IMR-90 (cell line): ENCODE data around the gene NET1. TPM values are rescaled to one million over a fixed set of nuclear protein-coding genes. Genes with fewer than 3 reads are reported as not detected.
A peak's percentile ranks its signal among the peaks of the same experiment; 100 is the strongest.

Experiments used
- ATAC-seq: fragments of 200-7000 bp; cut with Tn5 transposase; 2 replicates; pipeline ENCODE4 v1.9.1; 2020; ENCODE audit warnings: low read depth, mild to moderate bottlenecking, moderate library complexity
- BruUV-seq: library from RNA; stranded (reverse); fragments of 400-500 nt; replicated peaks from 2 replicates; lab custom pipeline; 2021; lab: Mats Ljungman, UMichigan
- CTCF ChIA-PET: fragments of 300-600 bp; formaldehyde crosslinking; extraction: SDS; loops from one replicate; lab custom pipeline; 2021; ENCODE audit warnings: antibody characterized with exemption; lab: Yijun Ruan, JAX
- POLR2A ChIA-PET: fragments of 300-600 bp; sonication (Branson Sonifier 250); formaldehyde crosslinking; loops from one replicate; lab custom pipeline; 2022; ENCODE audit warnings: antibody characterized with exemption; ENCODE audit not compliant: unreplicated experiment; lab: Charles Lee
- DNase-seq: peaks from one replicate; pipeline ENCODE4 v3.0.0; 2013
- H2AFZ ChIP-seq: replicated peaks from 2 replicates; pipeline ENCODE3; 2013; ENCODE audit warnings: low read length, mild to moderate bottlenecking; ENCODE audit not compliant: poor library complexity
- H2AK5ac ChIP-seq: 2 replicates; pipeline ENCODE4 v1.6.1; 2013; ENCODE audit warnings: low read depth, low read length, inconsistent platforms
- H2AK9ac ChIP-seq: replicated peaks from 2 replicates; pipeline ENCODE3; 2013; ENCODE audit warnings: mild to moderate bottlenecking, low read depth, low read length, moderate library complexity; ENCODE audit not compliant: poor library complexity
- H2BK120ac ChIP-seq: 2 replicates; pipeline ENCODE4 v1.6.1; 2013; ENCODE audit warnings: low read depth, low read length, inconsistent platforms
- H2BK15ac ChIP-seq: 3 replicates; pipeline ENCODE4 v1.6.1; 2013; ENCODE audit warnings: low read depth, low read length, inconsistent platforms
- H2BK20ac ChIP-seq: 2 replicates; pipeline ENCODE4 v1.6.1; 2013; ENCODE audit warnings: low read depth, mild to moderate bottlenecking, inconsistent platforms, low read length, moderate library complexity
- H2BK5ac ChIP-seq: 2 replicates; pipeline ENCODE4 v1.6.1; 2013; ENCODE audit warnings: mild to moderate bottlenecking, low read depth, low read length, inconsistent platforms; ENCODE audit not compliant: poor library complexity, severe bottlenecking
- H3K14ac ChIP-seq: replicated peaks from 2 replicates; pipeline ENCODE4 v1.6.1; 2013; ENCODE audit warnings: low read depth, low read length, inconsistent platforms
- H3K18ac ChIP-seq: 2 replicates; pipeline ENCODE4 v1.6.1; 2013; ENCODE audit warnings: low read depth, low read length, control low read depth
- H3K23ac ChIP-seq: 2 replicates; pipeline ENCODE4 v1.6.1; 2013; ENCODE audit warnings: low read depth, low read length, inconsistent platforms
- H3K27ac ChIP-seq: 2 replicates; pipeline ENCODE4 v1.5.1; 2013; ENCODE audit warnings: mild to moderate bottlenecking, control low read depth, low read length; ENCODE audit not compliant: insufficient read depth
- H3K27me3 ChIP-seq: 2 replicates; pipeline ENCODE4 v1.6.1; 2013; ENCODE audit warnings: low read length; ENCODE audit not compliant: control insufficient read depth, insufficient read depth
- H3K36me3 ChIP-seq: 2 replicates; pipeline ENCODE4 v1.6.1; 2013; ENCODE audit warnings: low read length, mixed read lengths; ENCODE audit not compliant: control insufficient read depth, insufficient read depth
- H3K4ac ChIP-seq: 2 replicates; pipeline ENCODE4 v1.6.1; 2013; ENCODE audit warnings: low read depth, low read length, inconsistent platforms
- H3K4me1 ChIP-seq: 2 replicates; pipeline ENCODE4 v1.6.1; 2013; ENCODE audit warnings: low read length, mixed read lengths; ENCODE audit not compliant: control insufficient read depth, insufficient read depth
- H3K4me2 ChIP-seq: 2 replicates; pipeline ENCODE4 v1.6.1; 2013; ENCODE audit warnings: low read depth, mild to moderate bottlenecking, control low read depth, low read length, moderate library complexity
- H3K4me3 ChIP-seq: 2 replicates; pipeline ENCODE4 v1.5.1; 2013; ENCODE audit warnings: low read depth, mild to moderate bottlenecking, control low read depth, low read length, moderate library complexity; ENCODE audit not compliant: insufficient read depth
- H3K56ac ChIP-seq: 2 replicates; pipeline ENCODE4 v1.6.1; 2013; ENCODE audit warnings: low read length, inconsistent platforms; ENCODE audit not compliant: insufficient read depth; ENCODE audit errors: extremely low read depth
- H3K79me1 ChIP-seq, 2 experiments: 2 replicates each; pipeline ENCODE4 v1.6.1; 2013; ENCODE audit warnings: low read length in 2 of 2, inconsistent platforms in 1 of 2, low read depth in 1 of 2
- H3K9ac ChIP-seq: 2 replicates; pipeline ENCODE4 v1.6.1; 2013; ENCODE audit warnings: low read depth, low read length, control low read depth
- H3K9me1 ChIP-seq: 2 replicates; pipeline ENCODE4 v1.6.1; 2013; ENCODE audit warnings: low read length, inconsistent platforms; ENCODE audit not compliant: insufficient read depth
- H3K9me3 ChIP-seq: 2 replicates; pipeline ENCODE4 v1.6.1; 2013; ENCODE audit warnings: low read length; ENCODE audit not compliant: control insufficient read depth, insufficient read depth
- H4K20me1 ChIP-seq: 2 replicates; pipeline ENCODE4 v1.6.1; 2013; ENCODE audit warnings: low read length, inconsistent platforms; ENCODE audit not compliant: insufficient read depth
- H4K5ac ChIP-seq: 2 replicates; pipeline ENCODE4 v1.6.1; 2013; ENCODE audit warnings: mild to moderate bottlenecking, low read depth, low read length, control low read depth
- H4K8ac ChIP-seq, 2 experiments: 2 replicates each; pipeline ENCODE4 v1.6.1; 2013; ENCODE audit warnings: low read depth in 2 of 2, low read length in 2 of 2, control low read depth in 1 of 2, inconsistent platforms in 1 of 2
- H4K91ac ChIP-seq: 2 replicates; pipeline ENCODE4 v1.6.1; 2013; ENCODE audit warnings: low read depth, low read length, inconsistent platforms; ENCODE audit not compliant: insufficient read depth
- BHLHE40 ChIP-seq: fragments of 150-350 bp; IDR thresholded peaks from 2 replicates; pipeline ENCODE4 v1.6.1; 2016; ENCODE audit warnings: mild to moderate bottlenecking, low read depth, low read length
- CEBPB ChIP-seq: IDR thresholded peaks from 2 replicates; pipeline ENCODE4 v1.6.1; 2012; ENCODE audit warnings: low read depth, low read length, improper control_type of control experiment
- CHD1 ChIP-seq: IDR thresholded peaks from 2 replicates; pipeline ENCODE4 v1.6.1; 2012; ENCODE audit warnings: low read depth, low read length, improper control_type of control experiment
- MAZ ChIP-seq: IDR thresholded peaks from 2 replicates; pipeline ENCODE4 v1.6.1; 2012; ENCODE audit warnings: low read depth, mild to moderate bottlenecking, low read length, improper control_type of control experiment, moderate library complexity, borderline replicate concordance
- MXI1 ChIP-seq: IDR thresholded peaks from 2 replicates; pipeline ENCODE4 v1.6.1; 2012; ENCODE audit warnings: low read depth, mild to moderate bottlenecking, low read length, moderate library complexity, borderline replicate concordance
- NFE2L2 ChIP-seq: fragments of 150-350 bp; IDR thresholded peaks from 2 replicates; pipeline ENCODE4 v1.6.1; 2016; ENCODE audit warnings: low read depth, mild to moderate bottlenecking, low read length
- POLR2A ChIP-seq: IDR thresholded peaks from 2 replicates; pipeline ENCODE4 v1.6.1; 2012; ENCODE audit warnings: mild to moderate bottlenecking, low read depth, low read length
- RAD21 ChIP-seq: IDR thresholded peaks from 2 replicates; pipeline ENCODE4 v1.6.1; 2012; ENCODE audit warnings: low read length, improper control_type of control experiment
- RCOR1 ChIP-seq: IDR thresholded peaks from 2 replicates; pipeline ENCODE4 v1.6.1; 2012; ENCODE audit warnings: mild to moderate bottlenecking, low read length, improper control_type of control experiment; ENCODE audit not compliant: insufficient replicate concordance
- RFX5 ChIP-seq: IDR thresholded peaks from 2 replicates; pipeline ENCODE4 v1.8.0; 2012; ENCODE audit warnings: low read depth, mild to moderate bottlenecking, low read length, moderate library complexity
- SMC3 ChIP-seq: fragments of 150-350 bp; IDR thresholded peaks from 2 replicates; pipeline ENCODE4 v1.6.1; 2016; ENCODE audit warnings: low read depth, mild to moderate bottlenecking, antibody characterized with exemption, low read length, moderate library complexity
- WGBS, 2 experiments: methylation state at CpG; one replicate each; pipeline versions ENCODE4 v1.1.5 to v1.1.7; 2013; ENCODE audit warnings: missing lambda C conversion rate in 2 of 2; ENCODE audit not compliant: insufficient read length in 1 of 2; ENCODE audit errors: extremely low coverage in 2 of 2; 5-methylcytosine and 5-hydroxymethylcytosine counted together
- dilution Hi-C: fragments of 300-500 bp; cut with HindIII; formaldehyde crosslinking; loops from one replicate; pipeline ENCODE4 v1.14.3; 2018; ENCODE audit warnings: low sequenced_read_pairs; ENCODE audit not compliant: unreplicated experiment
- in situ Hi-C: fragments of 300-500 bp; cut with MboI; formaldehyde crosslinking; loops from 3 replicates; pipeline ENCODE4 v1.14.3; 2019; ENCODE audit warnings: low sequenced_read_pairs, inconsistent platforms, mixed read lengths
- intact Hi-C: fragments of 100-400 bp; cut with micrococcal nuclease; formaldehyde crosslinking; loops from 2 replicates; pipeline ENCODE4 v1.10.0; 2022
- polyA plus RNA-seq, 3 experiments: library from polyadenylated mRNA; depleted of rRNA; stranded (reverse); fragments of >200 nt; gene quantifications; 2 replicates each; pipeline ENCODE4 v1.2.3, GENCODE V29; 2012; ENCODE audit warnings: low replicate concordance in 1 of 3
- total RNA-seq: library from RNA; depleted of rRNA; stranded (reverse); fragments of >200 nt; gene quantifications from 2 replicates; pipeline ENCODE4 v1.2.3, GENCODE V29; 2012
- TF ChIP-seq, protein P1 (sequence below): conservative IDR thresholded peaks from 2 replicates; pipeline ENCODE4 v1.5.1; 2012; ENCODE audit warnings: mild to moderate bottlenecking, low read depth, low read length, improper control_type of control experiment
- TF ChIP-seq, protein P2 (sequence below): fragments of 150-350 bp; IDR thresholded peaks from 2 replicates; pipeline ENCODE4 v1.6.1; 2017; ENCODE audit warnings: mild to moderate bottlenecking, antibody characterized with exemption, low read length, low read depth

NET1 gene
- total and polyA plus RNA-seq, 2 of the 4 experiments (the other 2 are of a cell fraction) = 20.0 to 54.7 TPM

DNA sequence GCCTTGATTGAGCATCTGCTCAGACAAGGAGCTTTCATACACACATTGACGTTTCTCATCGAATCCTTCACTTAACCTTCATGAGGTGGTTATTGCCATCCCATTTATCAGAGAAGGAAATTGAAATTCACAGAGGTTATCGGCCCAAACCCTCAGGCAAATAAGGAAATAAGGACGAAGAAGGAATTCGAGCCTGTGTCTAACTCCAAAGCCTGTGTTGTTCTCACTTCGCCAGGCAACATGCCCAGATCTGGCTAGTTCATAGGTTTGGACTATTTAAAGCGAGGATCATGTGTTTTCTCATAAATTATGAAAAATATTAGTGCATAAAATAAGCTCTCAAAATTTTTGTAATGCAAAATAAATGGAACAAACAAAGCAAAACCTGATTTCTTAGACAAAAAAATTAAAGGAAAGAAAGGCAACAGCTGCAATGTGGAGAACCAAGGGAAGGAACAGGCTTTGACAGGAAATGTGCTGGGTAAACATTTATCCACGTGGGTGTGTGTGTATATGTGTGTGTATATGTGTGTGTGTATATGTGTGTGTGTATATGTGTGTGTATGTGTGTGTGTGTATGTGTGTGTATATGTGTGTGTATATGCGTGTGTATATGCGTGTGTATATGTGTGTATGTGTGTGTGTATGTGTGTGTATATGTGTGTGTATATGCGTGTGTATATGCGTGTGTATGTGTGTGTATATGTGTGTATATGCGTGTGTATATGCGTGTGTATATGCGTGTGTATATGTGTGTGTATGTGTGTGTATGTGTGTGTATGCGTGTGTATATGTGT lies 42.8 kb upstream of the NET1 start:
- no peaks in the 10 kb centered on the region for H3K9me1 ChIP-seq
- 77% methylated on average over 5 of the region's 16 CpGs; no CpG with 5 or more reads in 1 of the 2 experiments for WGBS, 2 experiments
- ChIA-PET POLR2A (no interaction called here), CTCF (no interaction called here)
- no peaks in the 10 kb centered on the region for H3K36me3 ChIP-seq
- no peak for DNase-seq
- no peak overlapping the region for H2AK5ac ChIP-seq
- H2BK120ac ChIP-seq = no peak overlapping the region
- no TSS peak for BruUV-seq
- no peak overlapping the region for H3K4ac ChIP-seq
- no peaks in the 10 kb centered on the region for H3K79me1 ChIP-seq
- no peak overlapping the region for H4K91ac ChIP-seq
- intact Hi-C loops (no loop called here), dilution Hi-C loops (no loop called here), in situ Hi-C loops (no loop called here)
- no peak overlapping the region for H3K18ac ChIP-seq
- no peak overlapping the region for H2AK9ac ChIP-seq
- H3K56ac ChIP-seq = no peak overlapping the region
- H2BK20ac ChIP-seq = no peak overlapping the region
- TF ChIP-seq SMC3 = no peak
- TF ChIP-seq, protein P1, sequence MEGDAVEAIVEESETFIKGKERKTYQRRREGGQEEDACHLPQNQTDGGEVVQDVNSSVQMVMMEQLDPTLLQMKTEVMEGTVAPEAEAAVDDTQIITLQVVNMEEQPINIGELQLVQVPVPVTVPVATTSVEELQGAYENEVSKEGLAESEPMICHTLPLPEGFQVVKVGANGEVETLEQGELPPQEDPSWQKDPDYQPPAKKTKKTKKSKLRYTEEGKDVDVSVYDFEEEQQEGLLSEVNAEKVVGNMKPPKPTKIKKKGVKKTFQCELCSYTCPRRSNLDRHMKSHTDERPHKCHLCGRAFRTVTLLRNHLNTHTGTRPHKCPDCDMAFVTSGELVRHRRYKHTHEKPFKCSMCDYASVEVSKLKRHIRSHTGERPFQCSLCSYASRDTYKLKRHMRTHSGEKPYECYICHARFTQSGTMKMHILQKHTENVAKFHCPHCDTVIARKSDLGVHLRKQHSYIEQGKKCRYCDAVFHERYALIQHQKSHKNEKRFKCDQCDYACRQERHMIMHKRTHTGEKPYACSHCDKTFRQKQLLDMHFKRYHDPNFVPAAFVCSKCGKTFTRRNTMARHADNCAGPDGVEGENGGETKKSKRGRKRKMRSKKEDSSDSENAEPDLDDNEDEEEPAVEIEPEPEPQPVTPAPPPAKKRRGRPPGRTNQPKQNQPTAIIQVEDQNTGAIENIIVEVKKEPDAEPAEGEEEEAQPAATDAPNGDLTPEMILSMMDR = no peak
- TF ChIP-seq POLR2A = no peak
- no peak for TF ChIP-seq RAD21
- TF ChIP-seq CEBPB = no peak
- TF ChIP-seq NFE2L2 = no peak
- TF ChIP-seq RCOR1 = no peak
- TF ChIP-seq MAZ = no peak
- TF ChIP-seq MXI1 = no peak
- TF ChIP-seq BHLHE40 = no peak
- TF ChIP-seq RFX5 = no peak
- no peak for TF ChIP-seq CHD1
- TF ChIP-seq, protein P2, sequence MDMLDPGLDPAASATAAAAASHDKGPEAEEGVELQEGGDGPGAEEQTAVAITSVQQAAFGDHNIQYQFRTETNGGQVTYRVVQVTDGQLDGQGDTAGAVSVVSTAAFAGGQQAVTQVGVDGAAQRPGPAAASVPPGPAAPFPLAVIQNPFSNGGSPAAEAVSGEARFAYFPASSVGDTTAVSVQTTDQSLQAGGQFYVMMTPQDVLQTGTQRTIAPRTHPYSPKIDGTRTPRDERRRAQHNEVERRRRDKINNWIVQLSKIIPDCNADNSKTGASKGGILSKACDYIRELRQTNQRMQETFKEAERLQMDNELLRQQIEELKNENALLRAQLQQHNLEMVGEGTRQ = no peak
- H4K8ac ChIP-seq = no peak overlapping the region
- no peaks in the 10 kb centered on the region for H4K20me1 ChIP-seq
- peak overlapping the region; percentile 58 for H2BK5ac ChIP-seq
- no peak overlapping the region for H2BK15ac ChIP-seq
- peaks cover 2% of the 10 kb centered on the region; the same call in 1 of the 2 replicates for H3K9me3 ChIP-seq
- H3K14ac ChIP-seq = no peak overlapping the region
- no peaks in the 10 kb centered on the region for H3K4me1 ChIP-seq
- H3K9ac ChIP-seq = no peak overlapping the region
- H4K5ac ChIP-seq = no peak overlapping the region
- peaks cover 4% of the 10 kb centered on the region for H3K27me3 ChIP-seq
- H3K4me2 ChIP-seq = no peak overlapping the region
- no peak overlapping the region for H3K27ac ChIP-seq
- no peak overlapping the region for H3K23ac ChIP-seq
- ATAC-seq = no peak
- H3K4me3 ChIP-seq = no peak overlapping the region
- no peak overlapping the region for H2AFZ ChIP-seq
